Loucy (cell line): ENCODE data around the gene R3HDML.

Experiments
- H2AFZ ChIP-seq: fragments of 200-600 bp; sonication (generic); 2 replicates; pipeline ENCODE4 v1.6.0; 2016; ENCODE audit warnings: antibody characterized with exemption, mild to moderate bottlenecking, low read length, moderate library complexity
- H3F3A ChIP-seq: fragments of 200-600 bp; 2 replicates; pipeline ENCODE4 v1.6.0; 2016; ENCODE audit warnings: antibody characterized with exemption, low read depth, mild to moderate bottlenecking
- H3K27me3 ChIP-seq: fragments of 200-600 bp; sonication (generic); 2 replicates; pipeline ENCODE4 v1.6.1; 2014; ENCODE audit warnings: low read length, mild to moderate bottlenecking; ENCODE audit not compliant: insufficient read depth, poor library complexity, severe bottlenecking
- H3K36me3 ChIP-seq: fragments of 200-600 bp; sonication (generic); 2 replicates; pipeline ENCODE4 v1.6.1; 2016; ENCODE audit warnings: low read length; ENCODE audit not compliant: insufficient read depth
- H3K4me1 ChIP-seq: fragments of 200-600 bp; sonication (generic); 2 replicates; pipeline ENCODE4 v1.5.1; 2014; ENCODE audit warnings: low read length, mild to moderate bottlenecking; ENCODE audit not compliant: insufficient read depth, poor library complexity, severe bottlenecking
- H3K4me2 ChIP-seq: fragments of 200-600 bp; sonication (generic); 2 replicates; pipeline ENCODE4 v1.6.0; 2014; ENCODE audit warnings: antibody characterized with exemption, low read length, low read depth, mild to moderate bottlenecking; ENCODE audit not compliant: poor library complexity, severe bottlenecking
- H3K4me3 ChIP-seq: fragments of 200-600 bp; sonication (generic); 2 replicates; pipeline ENCODE4 v1.5.1; 2014; ENCODE audit warnings: low read length, mild to moderate bottlenecking, mixed read lengths; ENCODE audit not compliant: poor library complexity, severe bottlenecking
- H3K79me2 ChIP-seq: fragments of 200-600 bp; sonication (generic); 2 replicates; pipeline ENCODE4 v1.6.1; 2014; ENCODE audit warnings: low read length; ENCODE audit not compliant: insufficient read depth
- H3K9ac ChIP-seq: fragments of 200-600 bp; sonication (generic); 2 replicates; pipeline ENCODE4 v1.6.0; 2014; ENCODE audit warnings: mild to moderate bottlenecking, low read depth, low read length, moderate library complexity; ENCODE audit not compliant: poor library complexity, severe bottlenecking
- H3K9me2 ChIP-seq: fragments of 200-600 bp; sonication (generic); replicated peaks from 2 replicates; pipeline ENCODE4 v1.6.1; 2016; ENCODE audit warnings: low read depth, low read length, mixed read lengths
- H3K9me3 ChIP-seq: fragments of 200-600 bp; sonication (generic); 2 replicates; pipeline ENCODE4 v1.6.1; 2014; ENCODE audit warnings: mild to moderate bottlenecking, antibody characterized with exemption, low read length, low read depth; ENCODE audit not compliant: insufficient read depth
- H4K20me1 ChIP-seq: fragments of 200-600 bp; sonication (generic); 2 replicates; pipeline ENCODE4 v1.6.0; 2014; ENCODE audit warnings: antibody characterized with exemption, low read length, mild to moderate bottlenecking; ENCODE audit not compliant: insufficient read depth, poor library complexity, severe bottlenecking
- CTCF ChIP-seq: fragments of 200-600 bp; sonication (generic); conservative IDR thresholded peaks from 2 replicates; pipeline ENCODE4 v1.5.1; 2014; ENCODE audit warnings: mild to moderate bottlenecking, antibody characterized with exemption, low read length
- EZH2phosphoT487 ChIP-seq: fragments of 200-600 bp; IDR thresholded peaks from 2 replicates; pipeline ENCODE4 v1.6.1; 2018; ENCODE audit warnings: antibody characterized with exemption, mild to moderate bottlenecking, moderate library complexity, borderline replicate concordance

R3HDML gene

GRCh38 chr20:44336725-44337380 lies at the start of gene R3HDML:
R3HDML (plus strand) TSS chr20:44337043; CDS start chr20:44337158, 115 bp downstream.
- no peaks in the 10 kb centered on the region for H3K4me1 ChIP-seq
- H3K4me2 ChIP-seq = no peak within 1 kb of the TSS
- TF ChIP-seq EZH2phosphoT487 (no peak), CTCF (no peak)
- no peaks in the 10 kb centered on the region for H3K27me3 ChIP-seq
- no peaks in the 10 kb centered on the region for H3K9me2 ChIP-seq
- H4K20me1 ChIP-seq = no peaks in the 10 kb centered on the region
- no peak within 1 kb of the TSS for H3K9ac ChIP-seq
- no peaks in the 10 kb centered on the region for H3K36me3 ChIP-seq
- no peaks in the 10 kb centered on the region for H3F3A ChIP-seq
- H3K9me3 ChIP-seq = no peaks in the 10 kb centered on the region
- no peak within 1 kb of the TSS for H3K4me3 ChIP-seq
- no peaks in the 10 kb centered on the region for H3K79me2 ChIP-seq
- H2AFZ ChIP-seq = no peak within 1 kb of the TSS

- Histone ChIP-seq H3K9me2 (no peaks in the 10 kb centered on the region), H2AFZ (no peak overlapping the region), H3K4me1 (no peaks in the 10 kb centered on the region), H3K4me3 (no peak overlapping the region), H3K79me2 (no peaks in the 10 kb centered on the region), H3K36me3 (no peaks in the 10 kb centered on the region), H3K9me3 (no peaks in the 10 kb centered on the region), H3K27me3 (no peaks in the 10 kb centered on the region), H4K20me1 (no peaks in the 10 kb centered on the region), H3K4me2 (no peak overlapping the region), H3F3A (no peaks in the 10 kb centered on the region), H3K9ac (no peak overlapping the region)
- TF ChIP-seq CTCF = no peak
- no peak for TF ChIP-seq EZH2phosphoT487
Measured at GRCh38 chr20:44287272-44288097, 49.4 kb upstream of the R3HDML start.

- H3K9ac ChIP-seq = no peak overlapping the region
- H3K4me1 ChIP-seq = no peaks in the 10 kb centered on the region
- H3F3A ChIP-seq = no peaks in the 10 kb centered on the region
- H3K4me3 ChIP-seq = no peak overlapping the region
- H4K20me1 ChIP-seq = no peaks in the 10 kb centered on the region
- H3K79me2 ChIP-seq = no peaks in the 10 kb centered on the region
- H3K4me2 ChIP-seq = no peak overlapping the region
- H3K27me3 ChIP-seq = no peaks in the 10 kb centered on the region
- H3K9me2 ChIP-seq = no peaks in the 10 kb centered on the region
- H3K36me3 ChIP-seq = no peaks in the 10 kb centered on the region
- H3K9me3 ChIP-seq = no peaks in the 10 kb centered on the region
- no peak overlapping the region for H2AFZ ChIP-seq
- TF ChIP-seq CTCF (peak; percentile 23), EZH2phosphoT487 (no peak)
Measured at GRCh38 chr20:44288252-44288651, 48.6 kb upstream of the R3HDML start.
